Stimulated activated CD4-positive, alpha-beta T cell treated with anti-CD3 and anti-CD28 coated beads, Interleukin-15, amount 100 ng/mL, for 1 hour (primary cell): Measurements from ENCODE around the gene MTRR.

Experiments used
- DNase-seq, 2 donors: peaks; one replicate each; pipeline ENCODE4 v3.0.0-alpha.2; 2020; ENCODE audit warnings: low read depth in 1 of 2, low spot score in 1 of 2

The MTRR gene

GRCh38 chr5:7868773-7869473 lies at the start of gene MTRR, which contains the start of gene FASTKD3:
TSS of gene MTRR (plus strand) at chr5:7869148. CDS start at chr5:7870795, 1,647 bp downstream.
TSS of gene FASTKD3 (minus strand) at chr5:7869031. CDS start at chr5:7868083, 948 bp downstream.
- DNase-seq, result peak; percentile 77 to 83

GRCh38 chr5:7822449-7822848 lies 46.5 kb upstream of the MTRR start:
- no peak for DNase-seq

- no peak for DNase-seq
These were observed 45.4 kb upstream of the MTRR start for GRCh38 chr5:7823594-7823993.

GRCh38 chr5:7824995-7825394 lies 44.0 kb upstream of the MTRR start:
- no peak for DNase-seq

GRCh38 chr5:7825630-7826029 lies 43.3 kb upstream of the MTRR start:
- DNase-seq, result no peak

- DNase-seq, result no peak
These were observed 41.3 kb upstream of the MTRR start for GRCh38 chr5:7827610-7828009.

GRCh38 chr5:7828269-7828668 lies 40.7 kb upstream of the MTRR start:
- DNase-seq, result no peak

GRCh38 chr5:7834982-7835381 lies 34.0 kb upstream of the MTRR start:
- DNase-seq, result no peak

GRCh38 chr5:7837403-7837802 lies 31.5 kb upstream of the MTRR start:
- DNase-seq, result no peak

- DNase-seq, result no peak
These were observed 26.4 kb upstream of the MTRR start for GRCh38 chr5:7842531-7842930.

GRCh38 chr5:7844901-7845300 lies 24.0 kb upstream of the MTRR start:
- DNase-seq, result no peak

- DNase-seq, result no peak
These were observed 23.4 kb upstream of the MTRR start for GRCh38 chr5:7845557-7845956.

- no peak for DNase-seq
These were observed 22.6 kb upstream of the MTRR start for GRCh38 chr5:7846327-7846726.

GRCh38 chr5:7848296-7848695 lies 20.7 kb upstream of the MTRR start:
- DNase-seq, result no peak

- no peak for DNase-seq
These were observed 19.1 kb upstream of the MTRR start for GRCh38 chr5:7849681-7850394.

- no peak for DNase-seq
These were observed 18.3 kb upstream of the MTRR start, which contains the start of gene CFAP90 for GRCh38 chr5:7850395-7851239. TSS of gene CFAP90 (minus strand) at chr5:7851133. CDS start at chr5:7851021, 112 bp downstream.

- no peak for DNase-seq
These were observed 17.7 kb upstream of the MTRR start for GRCh38 chr5:7851240-7851592.

GRCh38 chr5:7851617-7852289 lies 17.2 kb upstream of the MTRR start:
- no peak for DNase-seq

GRCh38 chr5:7852542-7852941 lies 16.4 kb upstream of the MTRR start:
- no peak for DNase-seq

GRCh38 chr5:7852988-7853387 lies 16.0 kb upstream of the MTRR start:
- no peak for DNase-seq

GRCh38 chr5:7855611-7856010 lies 13.3 kb upstream of the MTRR start:
- no peak for DNase-seq
